ENCODE measurements around the gene PARD3B.

DNA sequence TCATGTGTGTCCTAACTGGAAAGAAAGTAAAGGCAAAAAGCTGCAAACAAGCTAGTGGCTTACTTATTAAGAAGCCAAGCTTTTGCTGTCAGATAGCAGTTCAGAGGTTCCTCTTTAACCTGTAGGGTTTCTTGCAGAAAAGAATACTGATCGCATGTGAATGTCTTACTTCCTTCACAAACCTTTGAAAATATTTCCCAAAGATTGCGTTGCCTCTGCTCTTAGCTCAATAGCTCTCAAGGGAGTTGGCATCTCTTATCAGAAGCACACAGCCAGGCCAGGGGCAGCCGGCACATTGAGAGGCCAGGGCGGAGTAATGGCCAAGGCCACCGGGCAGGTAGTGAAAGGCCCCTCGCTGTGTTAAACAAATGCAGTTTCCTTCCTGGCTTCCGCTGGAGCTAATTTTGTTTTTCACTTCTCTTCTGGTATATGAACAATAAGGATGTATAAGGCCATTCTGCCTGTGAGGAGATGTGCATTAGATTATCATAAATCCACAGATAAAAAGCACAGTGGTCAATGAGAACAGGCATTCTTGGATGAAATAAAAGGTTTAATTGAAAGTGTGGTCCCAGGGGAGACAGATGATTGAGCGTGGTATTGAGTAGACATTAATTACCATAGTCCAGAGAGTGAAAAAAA lies 594.7 kb downstream of the PARD3B start:
- TF ChIP-seq, protein P1, sequence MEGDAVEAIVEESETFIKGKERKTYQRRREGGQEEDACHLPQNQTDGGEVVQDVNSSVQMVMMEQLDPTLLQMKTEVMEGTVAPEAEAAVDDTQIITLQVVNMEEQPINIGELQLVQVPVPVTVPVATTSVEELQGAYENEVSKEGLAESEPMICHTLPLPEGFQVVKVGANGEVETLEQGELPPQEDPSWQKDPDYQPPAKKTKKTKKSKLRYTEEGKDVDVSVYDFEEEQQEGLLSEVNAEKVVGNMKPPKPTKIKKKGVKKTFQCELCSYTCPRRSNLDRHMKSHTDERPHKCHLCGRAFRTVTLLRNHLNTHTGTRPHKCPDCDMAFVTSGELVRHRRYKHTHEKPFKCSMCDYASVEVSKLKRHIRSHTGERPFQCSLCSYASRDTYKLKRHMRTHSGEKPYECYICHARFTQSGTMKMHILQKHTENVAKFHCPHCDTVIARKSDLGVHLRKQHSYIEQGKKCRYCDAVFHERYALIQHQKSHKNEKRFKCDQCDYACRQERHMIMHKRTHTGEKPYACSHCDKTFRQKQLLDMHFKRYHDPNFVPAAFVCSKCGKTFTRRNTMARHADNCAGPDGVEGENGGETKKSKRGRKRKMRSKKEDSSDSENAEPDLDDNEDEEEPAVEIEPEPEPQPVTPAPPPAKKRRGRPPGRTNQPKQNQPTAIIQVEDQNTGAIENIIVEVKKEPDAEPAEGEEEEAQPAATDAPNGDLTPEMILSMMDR (IDR thresholded peaks at IDR 0.05): no peak
- no peak for TF ChIP-seq POLR2AphosphoS5 (IDR thresholded peaks at IDR 0.05; ENCODE audit: low read depth, low read length)
- TF ChIP-seq, protein P2, sequence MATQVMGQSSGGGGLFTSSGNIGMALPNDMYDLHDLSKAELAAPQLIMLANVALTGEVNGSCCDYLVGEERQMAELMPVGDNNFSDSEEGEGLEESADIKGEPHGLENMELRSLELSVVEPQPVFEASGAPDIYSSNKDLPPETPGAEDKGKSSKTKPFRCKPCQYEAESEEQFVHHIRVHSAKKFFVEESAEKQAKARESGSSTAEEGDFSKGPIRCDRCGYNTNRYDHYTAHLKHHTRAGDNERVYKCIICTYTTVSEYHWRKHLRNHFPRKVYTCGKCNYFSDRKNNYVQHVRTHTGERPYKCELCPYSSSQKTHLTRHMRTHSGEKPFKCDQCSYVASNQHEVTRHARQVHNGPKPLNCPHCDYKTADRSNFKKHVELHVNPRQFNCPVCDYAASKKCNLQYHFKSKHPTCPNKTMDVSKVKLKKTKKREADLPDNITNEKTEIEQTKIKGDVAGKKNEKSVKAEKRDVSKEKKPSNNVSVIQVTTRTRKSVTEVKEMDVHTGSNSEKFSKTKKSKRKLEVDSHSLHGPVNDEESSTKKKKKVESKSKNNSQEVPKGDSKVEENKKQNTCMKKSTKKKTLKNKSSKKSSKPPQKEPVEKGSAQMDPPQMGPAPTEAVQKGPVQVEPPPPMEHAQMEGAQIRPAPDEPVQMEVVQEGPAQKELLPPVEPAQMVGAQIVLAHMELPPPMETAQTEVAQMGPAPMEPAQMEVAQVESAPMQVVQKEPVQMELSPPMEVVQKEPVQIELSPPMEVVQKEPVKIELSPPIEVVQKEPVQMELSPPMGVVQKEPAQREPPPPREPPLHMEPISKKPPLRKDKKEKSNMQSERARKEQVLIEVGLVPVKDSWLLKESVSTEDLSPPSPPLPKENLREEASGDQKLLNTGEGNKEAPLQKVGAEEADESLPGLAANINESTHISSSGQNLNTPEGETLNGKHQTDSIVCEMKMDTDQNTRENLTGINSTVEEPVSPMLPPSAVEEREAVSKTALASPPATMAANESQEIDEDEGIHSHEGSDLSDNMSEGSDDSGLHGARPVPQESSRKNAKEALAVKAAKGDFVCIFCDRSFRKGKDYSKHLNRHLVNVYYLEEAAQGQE (IDR thresholded peaks at IDR 0.05; ENCODE audit: insufficient read depth in 1 of 2, low read depth in 2 of 2, low read length in 1 of 2): no peak

All from Panc1 (cell line).